Activated CD8-positive, alpha-beta memory T cell treated with anti-CD3 and anti-CD28 coated beads, Interleukin-2, amount 10 ng/mL, durations not matched to agents 7 days and 5 days (primary cell): ENCODE results near the gene CKAP5. TPM values are rescaled to one million over a fixed set of nuclear protein-coding genes. Genes with fewer than 3 reads are reported as not detected.

Experiments used
- ATAC-seq: fragments of 150-1000 bp; cut with Tn5 transposase; one replicate; pipeline ENCODE4 v1.10.0; 2021; ENCODE audit warnings: moderate library complexity
- CTCF ChIA-PET: fragments of 350-600 bp; sonication (Branson Sonifier 250); formaldehyde crosslinking; loops from one replicate; lab custom pipeline; 2021; ENCODE audit warnings: antibody characterized with exemption; lab: Charles Lee
- DNase-seq: peaks from one replicate; pipeline ENCODE4 v3.0.0-alpha.2; 2020
- H3K27ac Mint-ChIP-seq: one replicate; pipeline ENCODE4 v1.8.0; 2021; ENCODE audit warnings: mild to moderate bottlenecking, mixed read lengths
- H3K27me3 Mint-ChIP-seq: one replicate; pipeline ENCODE4 v1.8.0; 2021; ENCODE audit warnings: mixed read lengths
- H3K36me3 Mint-ChIP-seq: one replicate; pipeline ENCODE4 v1.8.0; 2021; ENCODE audit warnings: mild to moderate bottlenecking, mixed read lengths
- H3K4me1 Mint-ChIP-seq: one replicate; pipeline ENCODE4 v1.8.0; 2021; ENCODE audit warnings: mixed read lengths
- H3K4me3 Mint-ChIP-seq: one replicate; pipeline ENCODE4 v1.8.0; 2021; ENCODE audit warnings: mild to moderate bottlenecking, moderate library complexity, mixed read lengths
- H3K9me3 Mint-ChIP-seq: one replicate; pipeline ENCODE4 v1.8.0; 2022; ENCODE audit warnings: low read depth, mixed read lengths
- total RNA-seq, 2 experiments: library from RNA; stranded (reverse); gene quantifications; one replicate each; pipeline ENCODE4 v1.2.3, GENCODE V29; 2021

Gene CKAP5
- total RNA-seq, 2 experiments from 2014 or later = 167 to 180 TPM

GRCh38 chr11:46745995-46746394 lies 100.1 kb downstream of the CKAP5 start:
- no peaks in the 10 kb centered on the region for H3K27me3 Mint-ChIP-seq
- H3K27ac Mint-ChIP-seq = no peak overlapping the region
- ATAC-seq = no peak
- DNase-seq = no peak
- peaks cover 70% of the 10 kb centered on the region for H3K36me3 Mint-ChIP-seq
- CTCF ChIA-PET = no interaction called here
- no peaks in the 10 kb centered on the region for H3K9me3 Mint-ChIP-seq
- H3K4me3 Mint-ChIP-seq = no peak overlapping the region
- H3K4me1 Mint-ChIP-seq = no peaks in the 10 kb centered on the region

- no peaks in the 10 kb centered on the region for H3K4me1 Mint-ChIP-seq
- H3K27me3 Mint-ChIP-seq = no peaks in the 10 kb centered on the region
- ATAC-seq (no peak), DNase-seq (no peak)
- H3K4me3 Mint-ChIP-seq = no peak overlapping the region
- peaks cover 64% of the 10 kb centered on the region for H3K36me3 Mint-ChIP-seq
- CTCF ChIA-PET = no interaction called here
- H3K9me3 Mint-ChIP-seq = no peaks in the 10 kb centered on the region
- H3K27ac Mint-ChIP-seq = no peak overlapping the region
Observed at GRCh38 chr11:46745328-46745727, 100.8 kb downstream of the CKAP5 start.

- no peaks in the 10 kb centered on the region for H3K9me3 Mint-ChIP-seq
- CTCF ChIA-PET = interaction anchor here (1.2 kb wide), 1 partner anchor 26 kb away, joined by 3 read pairs; no protein-coding TSS in a partner anchor
- H3K4me3 Mint-ChIP-seq = no peak overlapping the region
- H3K36me3 Mint-ChIP-seq = peaks cover 57% of the 10 kb centered on the region
- no peak overlapping the region for H3K27ac Mint-ChIP-seq
- DNase-seq (no peak), ATAC-seq (no peak)
- no peaks in the 10 kb centered on the region for H3K27me3 Mint-ChIP-seq
- H3K4me1 Mint-ChIP-seq = no peaks in the 10 kb centered on the region
Observed at GRCh38 chr11:46743693-46744339, 102.3 kb downstream of the CKAP5 start.

GRCh38 chr11:46743043-46743442 lies 103.0 kb downstream of the CKAP5 start:
- no peak overlapping the region for H3K27ac Mint-ChIP-seq
- CTCF ChIA-PET = interaction anchor here (1.2 kb wide), 1 partner anchor 27 kb away, joined by 3 read pairs; no protein-coding TSS in a partner anchor
- no peaks in the 10 kb centered on the region for H3K9me3 Mint-ChIP-seq
- no peak overlapping the region for H3K4me3 Mint-ChIP-seq
- H3K27me3 Mint-ChIP-seq = no peaks in the 10 kb centered on the region
- ATAC-seq (no peak), DNase-seq (no peak)
- H3K36me3 Mint-ChIP-seq = peaks cover 56% of the 10 kb centered on the region
- H3K4me1 Mint-ChIP-seq = no peaks in the 10 kb centered on the region

- Mint-ChIP-seq H3K36me3 (peaks cover 48% of the 10 kb centered on the region), H3K9me3 (no peaks in the 10 kb centered on the region)
- CTCF ChIA-PET = interaction anchor here (0.6 kb wide), 1 partner anchor 287 kb away, joined by 4 read pairs; no protein-coding TSS in a partner anchor
Observed at GRCh38 chr11:46741600-46742484, 104.2 kb downstream of the CKAP5 start.

GRCh38 chr11:46738887-46739286 lies 107.2 kb downstream of the CKAP5 start:
- peaks cover 23% of the 10 kb centered on the region for H3K36me3 Mint-ChIP-seq
- no peak for ATAC-seq
- no peaks in the 10 kb centered on the region for H3K4me1 Mint-ChIP-seq
- no peak overlapping the region for H3K4me3 Mint-ChIP-seq
- H3K27me3 Mint-ChIP-seq = no peaks in the 10 kb centered on the region
- CTCF ChIA-PET = interaction anchor here (1.5 kb wide), 1 partner anchor 21 kb away, joined by 3 read pairs; no protein-coding TSS in a partner anchor
- no peaks in the 10 kb centered on the region for H3K9me3 Mint-ChIP-seq
- no peak overlapping the region for H3K27ac Mint-ChIP-seq
- DNase-seq = no peak

More at GRCh38 chr11:46741600-46742484, 104.2 kb downstream of the CKAP5 start:
- Mint-ChIP-seq H3K4me3 (no peak overlapping the region), H3K27ac (no peak overlapping the region), H3K27me3 (no peaks in the 10 kb centered on the region), H3K4me1 (no peaks in the 10 kb centered on the region)
- DNase-seq = no peak
- ATAC-seq = no peak

- no peak for DNase-seq
Observed at GRCh38 chr11:46737699-46738098, 108.4 kb downstream of the CKAP5 start.

GRCh38 chr11:46736615-46737014 lies 109.5 kb downstream of the CKAP5 start:
- ATAC-seq (no peak), DNase-seq (no peak)
- CTCF ChIA-PET = no interaction called here
- H3K27me3 Mint-ChIP-seq = no peaks in the 10 kb centered on the region
- no peak overlapping the region for H3K4me3 Mint-ChIP-seq
- peaks cover 7% of the 10 kb centered on the region for H3K36me3 Mint-ChIP-seq
- no peaks in the 10 kb centered on the region for H3K9me3 Mint-ChIP-seq
- H3K27ac Mint-ChIP-seq = no peak overlapping the region
- no peaks in the 10 kb centered on the region for H3K4me1 Mint-ChIP-seq

More at GRCh38 chr11:46737699-46738098, 108.4 kb downstream of the CKAP5 start:
- Mint-ChIP-seq H3K9me3 (no peaks in the 10 kb centered on the region), H3K4me3 (no peak overlapping the region), H3K27me3 (no peaks in the 10 kb centered on the region), H3K36me3 (peaks cover 17% of the 10 kb centered on the region), H3K27ac (no peak overlapping the region), H3K4me1 (no peaks in the 10 kb centered on the region)
- CTCF ChIA-PET = interaction anchor here (1.5 kb wide), 1 partner anchor 22 kb away, joined by 3 read pairs; no protein-coding TSS in a partner anchor
- ATAC-seq = no peak

- Mint-ChIP-seq H3K4me3 (no peak overlapping the region), H3K27me3 (no peaks in the 10 kb centered on the region), H3K27ac (no peak overlapping the region), H3K9me3 (no peaks in the 10 kb centered on the region), H3K4me1 (no peaks in the 10 kb centered on the region), H3K36me3 (peaks cover 4% of the 10 kb centered on the region)
- ATAC-seq (no peak), DNase-seq (no peak)
- CTCF ChIA-PET = no interaction called here
Observed at GRCh38 chr11:46736146-46736545, 109.9 kb downstream of the CKAP5 start.

GRCh38 chr11:46733234-46733633 lies 112.8 kb downstream of the CKAP5 start:
- ATAC-seq (no peak), DNase-seq (no peak)
- CTCF ChIA-PET = no interaction called here
- no peaks in the 10 kb centered on the region for H3K27me3 Mint-ChIP-seq
- H3K4me3 Mint-ChIP-seq = no peak overlapping the region
- no peak overlapping the region for H3K27ac Mint-ChIP-seq
- H3K36me3 Mint-ChIP-seq = peaks cover 1% of the 10 kb centered on the region
- no peaks in the 10 kb centered on the region for H3K9me3 Mint-ChIP-seq
- no peaks in the 10 kb centered on the region for H3K4me1 Mint-ChIP-seq

GRCh38 chr11:46731545-46731944 lies 114.5 kb downstream of the CKAP5 start:
- Mint-ChIP-seq H3K4me1 (no peaks in the 10 kb centered on the region), H3K4me3 (no peak overlapping the region), H3K27ac (no peak overlapping the region), H3K36me3 (no peaks in the 10 kb centered on the region), H3K27me3 (no peaks in the 10 kb centered on the region), H3K9me3 (no peaks in the 10 kb centered on the region)
- CTCF ChIA-PET = no interaction called here
- no peak for ATAC-seq
- no peak for DNase-seq

GRCh38 chr11:46729110-46730027 lies 116.7 kb downstream of the CKAP5 start:
- CTCF ChIA-PET = no interaction called here
- Mint-ChIP-seq H3K4me3 (no peak overlapping the region), H3K9me3 (no peaks in the 10 kb centered on the region), H3K27ac (no peak overlapping the region), H3K27me3 (no peaks in the 10 kb centered on the region), H3K36me3 (no peaks in the 10 kb centered on the region), H3K4me1 (no peaks in the 10 kb centered on the region)
- ATAC-seq = no peak
- no peak for DNase-seq

GRCh38 chr11:46728659-46729040 lies 117.4 kb downstream of the CKAP5 start:
- Mint-ChIP-seq H3K4me1 (no peaks in the 10 kb centered on the region), H3K9me3 (no peaks in the 10 kb centered on the region), H3K27ac (no peak overlapping the region), H3K27me3 (no peaks in the 10 kb centered on the region), H3K36me3 (no peaks in the 10 kb centered on the region), H3K4me3 (no peak overlapping the region)
- DNase-seq (no peak), ATAC-seq (no peak)
- CTCF ChIA-PET = no interaction called here
